Epithelial cell of proximal tubule (primary cell): ENCODE measurements around the gene CD151. TPM values are rescaled to one million over a fixed set of nuclear protein-coding genes. Genes with fewer than 3 reads are reported as not detected.

ENCODE experiments used
- DNase-seq: peaks from one replicate; pipeline ENCODE4 v3.0.0-alpha.2; 2011; ENCODE audit warnings: low read depth
- H3K4me3 ChIP-seq: 2 replicates; pipeline ENCODE4 v1.5.1; 2011; ENCODE audit warnings: low read depth, mild to moderate bottlenecking, low read length
- total RNA-seq: library from RNA; depleted of rRNA; stranded (reverse); fragments of >200 nt; gene quantifications from 2 replicates; pipeline ENCODE4 v1.2.3, GENCODE V29; 2015
- TF ChIP-seq, protein P1 (sequence below): conservative IDR thresholded peaks from 2 replicates; pipeline ENCODE4 v1.5.1; 2012; ENCODE audit warnings: low read depth, mild to moderate bottlenecking, low read length

CD151 gene
- total RNA-seq, 1 donor from 2014 or later: 538 TPM

DNA sequence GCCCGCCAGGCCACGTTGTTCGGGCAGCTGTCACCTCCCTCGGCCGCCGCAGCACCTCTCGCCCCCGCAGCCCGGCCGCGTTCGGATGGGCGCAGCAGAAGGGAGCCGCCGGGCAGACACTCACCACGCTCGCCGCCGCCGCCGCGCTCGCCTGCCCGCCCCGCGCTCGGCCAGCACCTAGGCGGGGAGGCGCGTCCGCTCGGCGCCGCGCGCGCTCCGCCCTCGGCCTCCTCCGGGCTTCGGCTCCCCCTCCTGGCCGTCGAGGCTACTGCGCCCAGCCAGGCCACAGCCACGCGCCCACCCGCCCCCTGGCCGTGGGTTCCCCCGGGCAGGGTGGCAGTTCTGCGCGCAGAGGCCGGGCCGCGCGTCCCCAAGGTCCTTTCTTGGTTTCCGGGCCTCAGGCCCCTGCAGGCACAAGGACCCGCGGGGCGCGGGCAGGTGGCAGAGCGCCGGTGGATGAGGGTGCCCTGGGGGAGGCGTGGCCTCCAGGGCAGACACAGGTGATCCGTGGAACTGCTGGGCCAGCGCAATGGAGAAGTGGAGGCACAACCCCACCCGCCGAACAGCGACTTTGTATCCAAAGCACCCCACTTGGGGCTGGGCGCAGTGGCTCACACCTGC, 34.5 kb upstream of the CD151 start, which contains the start of gene SLC25A22:
SLC25A22 (minus strand) TSS at position 189 of the 621 bp plus-strand sequence. CDS start 3,275 bp downstream, outside the sequence.
- peak within 1 kb of the TSS; percentile 63 for H3K4me3 ChIP-seq
- no peak for DNase-seq
- TF ChIP-seq, protein P1, sequence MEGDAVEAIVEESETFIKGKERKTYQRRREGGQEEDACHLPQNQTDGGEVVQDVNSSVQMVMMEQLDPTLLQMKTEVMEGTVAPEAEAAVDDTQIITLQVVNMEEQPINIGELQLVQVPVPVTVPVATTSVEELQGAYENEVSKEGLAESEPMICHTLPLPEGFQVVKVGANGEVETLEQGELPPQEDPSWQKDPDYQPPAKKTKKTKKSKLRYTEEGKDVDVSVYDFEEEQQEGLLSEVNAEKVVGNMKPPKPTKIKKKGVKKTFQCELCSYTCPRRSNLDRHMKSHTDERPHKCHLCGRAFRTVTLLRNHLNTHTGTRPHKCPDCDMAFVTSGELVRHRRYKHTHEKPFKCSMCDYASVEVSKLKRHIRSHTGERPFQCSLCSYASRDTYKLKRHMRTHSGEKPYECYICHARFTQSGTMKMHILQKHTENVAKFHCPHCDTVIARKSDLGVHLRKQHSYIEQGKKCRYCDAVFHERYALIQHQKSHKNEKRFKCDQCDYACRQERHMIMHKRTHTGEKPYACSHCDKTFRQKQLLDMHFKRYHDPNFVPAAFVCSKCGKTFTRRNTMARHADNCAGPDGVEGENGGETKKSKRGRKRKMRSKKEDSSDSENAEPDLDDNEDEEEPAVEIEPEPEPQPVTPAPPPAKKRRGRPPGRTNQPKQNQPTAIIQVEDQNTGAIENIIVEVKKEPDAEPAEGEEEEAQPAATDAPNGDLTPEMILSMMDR: peak; percentile 60

- DNase-seq: no peak
- no peak overlapping the region for H3K4me3 ChIP-seq
- TF ChIP-seq, protein P1: no peak
These were observed 33.0 kb upstream of the CD151 start for GRCh38 chr11:799641-800316.

DNA sequence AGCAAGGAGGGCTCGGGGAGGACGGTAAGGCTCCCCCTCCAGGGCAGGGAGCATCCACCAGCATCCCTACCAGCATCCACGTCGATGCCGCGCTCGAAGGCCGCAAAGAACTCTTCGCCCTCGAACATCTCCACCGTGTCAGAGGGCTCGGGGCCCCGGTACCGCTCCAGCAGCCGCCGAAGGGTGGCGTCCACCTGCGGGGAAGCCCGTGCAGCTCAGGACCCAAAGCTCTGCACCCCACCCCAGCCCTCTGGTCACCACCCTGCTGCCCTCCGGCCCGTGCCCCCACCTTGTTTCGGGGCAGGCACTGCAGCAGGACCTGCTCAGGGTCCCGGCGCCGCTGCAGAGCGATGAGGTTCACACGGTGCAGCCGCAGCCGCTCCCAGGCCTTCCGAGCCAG, 32.3 kb upstream of the CD151 start:
- H3K4me3 ChIP-seq: no peak overlapping the region
- TF ChIP-seq, protein P1: no peak
- no peak for DNase-seq

GRCh38 chr11:801097-801780, 31.5 kb upstream of the CD151 start:
- DNase-seq: no peak
- no peak overlapping the region for H3K4me3 ChIP-seq
- TF ChIP-seq, protein P1: no peak

DNA sequence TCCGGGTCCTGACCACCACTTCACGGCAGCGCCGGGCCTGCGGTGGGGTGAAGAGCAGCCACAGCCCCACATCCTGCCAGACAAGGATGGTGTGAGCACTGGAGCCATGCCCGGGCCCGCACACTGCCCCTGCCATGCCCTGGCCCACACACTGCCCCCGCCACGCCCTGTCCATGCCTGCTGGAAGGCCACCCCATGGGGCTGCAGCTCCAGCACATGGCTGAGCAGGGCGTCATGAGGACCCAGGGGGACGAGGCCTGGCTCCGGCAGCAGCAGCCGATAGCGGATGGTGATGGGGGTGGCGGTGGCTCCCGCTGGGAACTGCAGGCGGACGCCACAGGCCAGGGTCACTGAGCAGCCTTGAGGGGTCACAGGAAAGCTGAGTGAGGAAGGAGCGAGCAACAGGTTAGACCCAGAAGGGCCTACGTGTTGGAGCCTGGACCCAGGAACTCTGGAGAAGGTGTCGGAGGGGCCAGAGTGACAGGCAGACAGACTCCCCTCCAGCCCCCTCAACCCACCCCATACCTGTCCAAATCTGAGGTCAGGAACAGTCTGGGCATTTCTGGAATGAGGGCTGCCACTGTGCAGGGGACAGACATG, 30.6 kb upstream of the CD151 start:
- TF ChIP-seq, protein P1: no peak
- no peak for DNase-seq
- H3K4me3 ChIP-seq: no peak overlapping the region

- DNase-seq: no peak
- H3K4me3 ChIP-seq: no peak overlapping the region
- TF ChIP-seq, protein P1: no peak
These were observed 29.9 kb upstream of the CD151 start for GRCh38 chr11:802693-803466.
